GM23338 (cell line): ENCODE data around the gene HUS1. TPM values are rescaled to one million over a fixed set of nuclear protein-coding genes. Genes with fewer than 3 reads are reported as not detected.

Source experiments
- ATAC-seq: fragments of 200-7000 bp; cut with Tn5 transposase; 3 replicates; pipeline ENCODE4 v1.9.1; 2020
- DNase-seq: peaks from one replicate; pipeline ENCODE4 v3.0.0-alpha.2; 2015; ENCODE audit warnings: low spot score
- H2AFZ ChIP-seq: fragments of 200-600 bp; sonication (generic); 2 replicates; pipeline ENCODE4 v1.8.0; 2016; ENCODE audit warnings: antibody characterized with exemption, mild to moderate bottlenecking, moderate library complexity
- H3F3A ChIP-seq: fragments of 200-600 bp; sonication (generic); replicated peaks from 2 replicates; pipeline ENCODE4 v1.8.0; 2017; ENCODE audit warnings: antibody characterized with exemption, mixed run types, low read depth
- H3K27ac ChIP-seq: fragments of 200-600 bp; sonication (generic); 2 replicates; pipeline ENCODE4 v1.6.1; 2016; ENCODE audit warnings: low read depth
- H3K27me3 ChIP-seq: fragments of 200-600 bp; sonication (generic); 2 replicates; pipeline ENCODE4 v1.8.0; 2016; ENCODE audit warnings: mild to moderate bottlenecking, mixed run types, moderate library complexity; ENCODE audit not compliant: insufficient read depth
- H3K36me3 ChIP-seq: fragments of 200-600 bp; sonication (generic); 2 replicates; pipeline ENCODE4 v1.8.0; 2016; ENCODE audit warnings: mild to moderate bottlenecking; ENCODE audit not compliant: insufficient read depth
- H3K4me1 ChIP-seq: fragments of 200-600 bp; sonication (generic); 2 replicates; pipeline ENCODE4 v1.8.0; 2016; ENCODE audit warnings: mild to moderate bottlenecking, moderate library complexity; ENCODE audit not compliant: insufficient read depth
- H3K4me2 ChIP-seq: fragments of 200-600 bp; sonication (generic); 2 replicates; pipeline ENCODE4 v1.7.1; 2017; ENCODE audit warnings: mixed run types
- H3K4me3 ChIP-seq: fragments of 200-600 bp; sonication (generic); 2 replicates; pipeline ENCODE4 v1.6.1; 2016; ENCODE audit warnings: mixed run types
- H3K79me2 ChIP-seq: fragments of 200-600 bp; sonication (generic); replicated peaks from 2 replicates; pipeline ENCODE4 v1.8.0; 2017; ENCODE audit warnings: mild to moderate bottlenecking; ENCODE audit not compliant: insufficient read depth
- H3K9me2 ChIP-seq: fragments of 200-600 bp; sonication (generic); 2 replicates; pipeline ENCODE4 v1.8.0; 2017; ENCODE audit not compliant: insufficient read depth
- H4K20me1 ChIP-seq: fragments of 200-600 bp; sonication (generic); replicated peaks from 2 replicates; pipeline ENCODE4 v1.8.0; 2017; ENCODE audit warnings: mild to moderate bottlenecking; ENCODE audit not compliant: insufficient read depth
- H3K27ac Mint-ChIP-seq: 2 replicates; pipeline ENCODE4 v1.8.0; 2020; ENCODE audit warnings: inconsistent platforms, mild to moderate bottlenecking, moderate library complexity, mixed read lengths
- H3K27me3 Mint-ChIP-seq: 3 replicates; pipeline ENCODE4 v1.8.0; 2022; ENCODE audit warnings: low read depth, mild to moderate bottlenecking, moderate library complexity, mixed read lengths, inconsistent platforms; ENCODE audit not compliant: insufficient read depth, poor library complexity
- H3K36me3 Mint-ChIP-seq: 3 replicates; pipeline ENCODE4 v1.8.0; 2021; ENCODE audit warnings: low read depth, mild to moderate bottlenecking, inconsistent platforms, moderate library complexity, mixed read lengths
- H3K4me1 Mint-ChIP-seq: 3 replicates; pipeline ENCODE4 v1.8.0; 2020; ENCODE audit warnings: mild to moderate bottlenecking, inconsistent platforms, mixed read lengths
- H3K4me3 Mint-ChIP-seq: 3 replicates; pipeline ENCODE4 v1.8.0; 2021; ENCODE audit warnings: moderate library complexity, mild to moderate bottlenecking, inconsistent platforms, mixed read lengths
- H3K9me3 Mint-ChIP-seq: 3 replicates; pipeline ENCODE4 v1.8.0; 2020; ENCODE audit warnings: moderate library complexity, mild to moderate bottlenecking, inconsistent platforms, mixed read lengths
- CREB1 ChIP-seq: fragments of 250-450 bp; sonication (Bioruptor Pico); IDR thresholded peaks from 2 replicates; pipeline ENCODE4 v1.5.0; 2020; ENCODE audit warnings: low read depth, mild to moderate bottlenecking, moderate library complexity
- EZH2 ChIP-seq: fragments of 200-600 bp; sonication (generic); IDR thresholded peaks from one replicate; pipeline ENCODE4 v1.8.0; 2017; ENCODE audit warnings: antibody characterized with exemption, mild to moderate bottlenecking, low read depth; ENCODE audit not compliant: unreplicated experiment
- EZH2phosphoT487 ChIP-seq: fragments of 200-600 bp; sonication (generic); IDR thresholded peaks from one replicate; pipeline ENCODE4 v1.8.1; 2018; ENCODE audit warnings: antibody characterized with exemption; ENCODE audit not compliant: unreplicated experiment
- JUNB ChIP-seq: IDR thresholded peaks from one replicate; pipeline ENCODE4 v1.6.1; 2016; ENCODE audit warnings: antibody characterized with exemption; ENCODE audit not compliant: unreplicated experiment
- NANOG ChIP-seq: IDR thresholded peaks from 2 replicates; pipeline ENCODE4 v1.6.1; 2016; ENCODE audit warnings: antibody characterized with exemption, borderline replicate concordance
- POLR2AphosphoS5 ChIP-seq: IDR thresholded peaks from 2 replicates; pipeline ENCODE4 v1.6.1; 2016; ENCODE audit warnings: antibody characterized with exemption, low read depth
- STAT1 ChIP-seq: IDR thresholded peaks from one replicate; pipeline ENCODE4 v1.6.1; 2016; ENCODE audit warnings: antibody characterized with exemption; ENCODE audit not compliant: unreplicated experiment
- ZNF114 ChIP-seq: fragments of 250-450 bp; sonication (Bioruptor Pico); IDR thresholded peaks from 2 replicates; pipeline ENCODE4 v1.5.0; 2020; ENCODE audit warnings: mild to moderate bottlenecking, moderate library complexity
- ZNF331 ChIP-seq: fragments of 250-450 bp; sonication (Bioruptor Pico); IDR thresholded peaks from 2 replicates; pipeline ENCODE4 v1.5.0; 2020; ENCODE audit warnings: low read depth, mild to moderate bottlenecking, moderate library complexity
- polyA plus RNA-seq: library from polyadenylated mRNA; unstranded; fragments of >200 nt; fragmentation: Nextera tagmentation; extraction: Ambion mirVana; gene quantifications from 2 replicates; pipeline ENCODE4 v1.2.1, GENCODE V29; 2016
- total RNA-seq: library from RNA; depleted of rRNA; stranded (reverse); fragments of >200 nt; shearing (Covaris generic); gene quantifications from 2 replicates; pipeline ENCODE4 v1.2.3, GENCODE V29; 2014
- TF ChIP-seq, protein P1 (sequence below): IDR thresholded peaks from 2 replicates; pipeline ENCODE4 v1.6.1; 2016; ENCODE audit warnings: antibody characterized with exemption
- TF ChIP-seq, protein P2 (sequence below): fragments of 250-450 bp; sonication (Bioruptor Pico); IDR thresholded peaks from 2 replicates; pipeline ENCODE4 v1.5.0; 2020; ENCODE audit warnings: mild to moderate bottlenecking, moderate library complexity
- TF ChIP-seq, protein P3 (sequence below): IDR thresholded peaks from one replicate; pipeline ENCODE4 v1.6.1; 2018; ENCODE audit warnings: antibody characterized with exemption; ENCODE audit not compliant: unreplicated experiment
- TF ChIP-seq, protein P4 (sequence below), 2 experiments: fragments of 200-600 bp in 1 of 2; sonication (generic) in 1 of 2; conservative IDR thresholded peaks; 2 replicates each; pipeline versions ENCODE4 v1.5.1 to v1.6.1; 2016 to 2017; ENCODE audit warnings: antibody characterized with exemption in 2 of 2, low read depth in 2 of 2, mild to moderate bottlenecking in 2 of 2, moderate library complexity in 1 of 2

Gene HUS1
- total and polyA plus RNA-seq, 2 experiments from 2014 or later, result 14.9 to 29.7 TPM

DNA sequence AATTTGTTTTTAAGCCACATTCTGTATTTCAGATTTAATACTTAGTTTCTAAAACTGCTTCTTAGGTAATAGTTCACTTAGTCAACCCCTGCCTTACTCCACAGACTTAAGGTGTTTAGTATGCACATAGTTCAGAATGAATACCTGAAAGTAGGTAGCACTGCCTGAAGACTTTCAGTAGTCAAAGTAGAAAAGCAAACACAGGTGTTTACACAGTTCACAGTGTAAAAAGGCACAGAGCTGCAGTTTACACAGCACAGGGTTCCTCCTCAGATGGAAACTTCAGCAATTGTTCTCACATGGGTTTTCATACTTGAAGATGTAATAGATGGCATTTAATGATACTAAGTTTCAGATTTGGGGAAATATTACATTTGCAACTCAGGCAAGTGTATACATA lies 28.0 kb downstream of the HUS1 start:
- H3K4me3 Mint-ChIP-seq, result no peak overlapping the region
- H3K4me3 ChIP-seq, result no peak overlapping the region
- no peak overlapping the region for H3K4me2 ChIP-seq
- H3K79me2 ChIP-seq, result no peaks in the 10 kb centered on the region
- peaks cover 3% of the 10 kb centered on the region; the same call in 1 of the 2 replicates for H4K20me1 ChIP-seq
- H3K9me3 Mint-ChIP-seq, result no peaks in the 10 kb centered on the region
- TF ChIP-seq EZH2, result no peak
- TF ChIP-seq STAT1, result no peak
- TF ChIP-seq NANOG, result no peak
- TF ChIP-seq ZNF331, result no peak
- no peak for TF ChIP-seq JUNB
- TF ChIP-seq, protein P1, sequence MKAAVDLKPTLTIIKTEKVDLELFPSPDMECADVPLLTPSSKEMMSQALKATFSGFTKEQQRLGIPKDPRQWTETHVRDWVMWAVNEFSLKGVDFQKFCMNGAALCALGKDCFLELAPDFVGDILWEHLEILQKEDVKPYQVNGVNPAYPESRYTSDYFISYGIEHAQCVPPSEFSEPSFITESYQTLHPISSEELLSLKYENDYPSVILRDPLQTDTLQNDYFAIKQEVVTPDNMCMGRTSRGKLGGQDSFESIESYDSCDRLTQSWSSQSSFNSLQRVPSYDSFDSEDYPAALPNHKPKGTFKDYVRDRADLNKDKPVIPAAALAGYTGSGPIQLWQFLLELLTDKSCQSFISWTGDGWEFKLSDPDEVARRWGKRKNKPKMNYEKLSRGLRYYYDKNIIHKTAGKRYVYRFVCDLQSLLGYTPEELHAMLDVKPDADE, result no peak
- TF ChIP-seq, protein P2, sequence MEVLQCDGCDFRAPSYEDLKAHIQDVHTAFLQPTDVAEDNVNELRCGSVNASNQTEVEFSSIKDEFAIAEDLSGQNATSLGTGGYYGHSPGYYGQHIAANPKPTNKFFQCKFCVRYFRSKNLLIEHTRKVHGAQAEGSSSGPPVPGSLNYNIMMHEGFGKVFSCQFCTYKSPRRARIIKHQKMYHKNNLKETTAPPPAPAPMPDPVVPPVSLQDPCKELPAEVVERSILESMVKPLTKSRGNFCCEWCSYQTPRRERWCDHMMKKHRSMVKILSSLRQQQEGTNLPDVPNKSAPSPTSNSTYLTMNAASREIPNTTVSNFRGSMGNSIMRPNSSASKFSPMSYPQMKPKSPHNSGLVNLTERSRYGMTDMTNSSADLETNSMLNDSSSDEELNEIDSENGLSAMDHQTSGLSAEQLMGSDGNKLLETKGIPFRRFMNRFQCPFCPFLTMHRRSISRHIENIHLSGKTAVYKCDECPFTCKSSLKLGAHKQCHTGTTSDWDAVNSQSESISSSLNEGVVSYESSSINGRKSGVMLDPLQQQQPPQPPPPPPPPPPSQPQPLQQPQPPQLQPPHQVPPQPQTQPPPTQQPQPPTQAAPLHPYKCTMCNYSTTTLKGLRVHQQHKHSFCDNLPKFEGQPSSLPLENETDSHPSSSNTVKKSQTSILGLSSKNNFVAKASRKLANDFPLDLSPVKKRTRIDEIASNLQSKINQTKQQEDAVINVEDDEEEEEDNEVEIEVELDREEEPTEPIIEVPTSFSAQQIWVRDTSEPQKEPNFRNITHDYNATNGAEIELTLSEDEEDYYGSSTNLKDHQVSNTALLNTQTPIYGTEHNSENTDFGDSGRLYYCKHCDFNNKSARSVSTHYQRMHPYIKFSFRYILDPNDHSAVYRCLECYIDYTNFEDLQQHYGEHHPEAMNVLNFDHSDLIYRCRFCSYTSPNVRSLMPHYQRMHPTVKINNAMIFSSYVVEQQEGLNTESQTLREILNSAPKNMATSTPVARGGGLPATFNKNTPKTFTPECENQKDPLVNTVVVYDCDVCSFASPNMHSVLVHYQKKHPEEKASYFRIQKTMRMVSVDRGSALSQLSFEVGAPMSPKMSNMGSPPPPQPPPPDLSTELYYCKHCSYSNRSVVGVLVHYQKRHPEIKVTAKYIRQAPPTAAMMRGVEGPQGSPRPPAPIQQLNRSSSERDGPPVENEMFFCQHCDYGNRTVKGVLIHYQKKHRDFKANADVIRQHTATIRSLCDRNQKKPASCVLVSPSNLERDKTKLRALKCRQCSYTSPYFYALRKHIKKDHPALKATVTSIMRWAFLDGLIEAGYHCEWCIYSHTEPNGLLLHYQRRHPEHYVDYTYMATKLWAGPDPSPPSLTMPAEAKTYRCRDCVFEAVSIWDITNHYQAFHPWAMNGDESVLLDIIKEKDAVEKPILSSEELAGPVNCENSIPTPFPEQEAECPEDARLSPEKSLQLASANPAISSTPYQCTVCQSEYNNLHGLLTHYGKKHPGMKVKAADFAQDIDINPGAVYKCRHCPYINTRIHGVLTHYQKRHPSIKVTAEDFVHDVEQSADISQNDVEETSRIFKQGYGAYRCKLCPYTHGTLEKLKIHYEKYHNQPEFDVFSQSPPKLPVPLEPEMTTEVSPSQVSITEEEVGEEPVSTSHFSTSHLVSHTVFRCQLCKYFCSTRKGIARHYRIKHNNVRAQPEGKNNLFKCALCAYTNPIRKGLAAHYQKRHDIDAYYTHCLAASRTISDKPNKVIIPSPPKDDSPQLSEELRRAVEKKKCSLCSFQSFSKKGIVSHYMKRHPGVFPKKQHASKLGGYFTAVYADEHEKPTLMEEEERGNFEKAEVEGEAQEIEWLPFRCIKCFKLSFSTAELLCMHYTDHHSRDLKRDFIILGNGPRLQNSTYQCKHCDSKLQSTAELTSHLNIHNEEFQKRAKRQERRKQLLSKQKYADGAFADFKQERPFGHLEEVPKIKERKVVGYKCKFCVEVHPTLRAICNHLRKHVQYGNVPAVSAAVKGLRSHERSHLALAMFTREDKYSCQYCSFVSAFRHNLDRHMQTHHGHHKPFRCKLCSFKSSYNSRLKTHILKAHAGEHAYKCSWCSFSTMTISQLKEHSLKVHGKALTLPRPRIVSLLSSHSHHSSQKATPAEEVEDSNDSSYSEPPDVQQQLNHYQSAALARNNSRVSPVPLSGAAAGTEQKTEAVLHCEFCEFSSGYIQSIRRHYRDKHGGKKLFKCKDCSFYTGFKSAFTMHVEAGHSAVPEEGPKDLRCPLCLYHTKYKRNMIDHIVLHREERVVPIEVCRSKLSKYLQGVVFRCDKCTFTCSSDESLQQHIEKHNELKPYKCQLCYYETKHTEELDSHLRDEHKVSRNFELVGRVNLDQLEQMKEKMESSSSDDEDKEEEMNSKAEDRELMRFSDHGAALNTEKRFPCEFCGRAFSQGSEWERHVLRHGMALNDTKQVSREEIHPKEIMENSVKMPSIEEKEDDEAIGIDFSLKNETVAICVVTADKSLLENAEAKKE (CRISPR knock-in tag), result no peak
- no peak for TF ChIP-seq CREB1 (CRISPR knock-in tag)
- TF ChIP-seq, protein P3, sequence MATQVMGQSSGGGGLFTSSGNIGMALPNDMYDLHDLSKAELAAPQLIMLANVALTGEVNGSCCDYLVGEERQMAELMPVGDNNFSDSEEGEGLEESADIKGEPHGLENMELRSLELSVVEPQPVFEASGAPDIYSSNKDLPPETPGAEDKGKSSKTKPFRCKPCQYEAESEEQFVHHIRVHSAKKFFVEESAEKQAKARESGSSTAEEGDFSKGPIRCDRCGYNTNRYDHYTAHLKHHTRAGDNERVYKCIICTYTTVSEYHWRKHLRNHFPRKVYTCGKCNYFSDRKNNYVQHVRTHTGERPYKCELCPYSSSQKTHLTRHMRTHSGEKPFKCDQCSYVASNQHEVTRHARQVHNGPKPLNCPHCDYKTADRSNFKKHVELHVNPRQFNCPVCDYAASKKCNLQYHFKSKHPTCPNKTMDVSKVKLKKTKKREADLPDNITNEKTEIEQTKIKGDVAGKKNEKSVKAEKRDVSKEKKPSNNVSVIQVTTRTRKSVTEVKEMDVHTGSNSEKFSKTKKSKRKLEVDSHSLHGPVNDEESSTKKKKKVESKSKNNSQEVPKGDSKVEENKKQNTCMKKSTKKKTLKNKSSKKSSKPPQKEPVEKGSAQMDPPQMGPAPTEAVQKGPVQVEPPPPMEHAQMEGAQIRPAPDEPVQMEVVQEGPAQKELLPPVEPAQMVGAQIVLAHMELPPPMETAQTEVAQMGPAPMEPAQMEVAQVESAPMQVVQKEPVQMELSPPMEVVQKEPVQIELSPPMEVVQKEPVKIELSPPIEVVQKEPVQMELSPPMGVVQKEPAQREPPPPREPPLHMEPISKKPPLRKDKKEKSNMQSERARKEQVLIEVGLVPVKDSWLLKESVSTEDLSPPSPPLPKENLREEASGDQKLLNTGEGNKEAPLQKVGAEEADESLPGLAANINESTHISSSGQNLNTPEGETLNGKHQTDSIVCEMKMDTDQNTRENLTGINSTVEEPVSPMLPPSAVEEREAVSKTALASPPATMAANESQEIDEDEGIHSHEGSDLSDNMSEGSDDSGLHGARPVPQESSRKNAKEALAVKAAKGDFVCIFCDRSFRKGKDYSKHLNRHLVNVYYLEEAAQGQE, result no peak
- TF ChIP-seq, protein P4, sequence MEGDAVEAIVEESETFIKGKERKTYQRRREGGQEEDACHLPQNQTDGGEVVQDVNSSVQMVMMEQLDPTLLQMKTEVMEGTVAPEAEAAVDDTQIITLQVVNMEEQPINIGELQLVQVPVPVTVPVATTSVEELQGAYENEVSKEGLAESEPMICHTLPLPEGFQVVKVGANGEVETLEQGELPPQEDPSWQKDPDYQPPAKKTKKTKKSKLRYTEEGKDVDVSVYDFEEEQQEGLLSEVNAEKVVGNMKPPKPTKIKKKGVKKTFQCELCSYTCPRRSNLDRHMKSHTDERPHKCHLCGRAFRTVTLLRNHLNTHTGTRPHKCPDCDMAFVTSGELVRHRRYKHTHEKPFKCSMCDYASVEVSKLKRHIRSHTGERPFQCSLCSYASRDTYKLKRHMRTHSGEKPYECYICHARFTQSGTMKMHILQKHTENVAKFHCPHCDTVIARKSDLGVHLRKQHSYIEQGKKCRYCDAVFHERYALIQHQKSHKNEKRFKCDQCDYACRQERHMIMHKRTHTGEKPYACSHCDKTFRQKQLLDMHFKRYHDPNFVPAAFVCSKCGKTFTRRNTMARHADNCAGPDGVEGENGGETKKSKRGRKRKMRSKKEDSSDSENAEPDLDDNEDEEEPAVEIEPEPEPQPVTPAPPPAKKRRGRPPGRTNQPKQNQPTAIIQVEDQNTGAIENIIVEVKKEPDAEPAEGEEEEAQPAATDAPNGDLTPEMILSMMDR (conservative IDR thresholded peaks at IDR 0.05; ENCODE audit: low read depth in 2 of 2), result no peak
- TF ChIP-seq POLR2AphosphoS5, result no peak
- TF ChIP-seq ZNF114 (CRISPR knock-in tag), result no peak
- no peak for TF ChIP-seq EZH2phosphoT487
- peaks cover 6% of the 10 kb centered on the region for H3K4me1 ChIP-seq
- 0 out of 2 replicates have a peak, but pooled peaks cover 3% of the 10 kb centered on the region for H3F3A ChIP-seq
- no peak overlapping the region for H2AFZ ChIP-seq
- H3K4me1 Mint-ChIP-seq, result peaks cover 30% of the 10 kb centered on the region
- H3K36me3 ChIP-seq, result peaks cover 9% of the 10 kb centered on the region
- ATAC-seq, result no peak
- H3K27ac ChIP-seq, result no peak overlapping the region
- H3K27me3 ChIP-seq, result no peaks in the 10 kb centered on the region
- H3K36me3 Mint-ChIP-seq, result peaks cover 6% of the 10 kb centered on the region; the same call in 2 of the 3 replicates
- H3K9me2 ChIP-seq, result no peaks in the 10 kb centered on the region
- H3K27me3 Mint-ChIP-seq, result peaks cover 7% of the 10 kb centered on the region
- H3K27ac Mint-ChIP-seq, result no peak overlapping the region
- no peak for DNase-seq
